Activated CD8-positive, alpha-beta memory T cell treated with anti-CD3 and anti-CD28 coated beads for 4 hours (primary cell): ENCODE results near the gene BAX.
"Not testable (repeated sequence)": the region's sequence is repeated elsewhere in the genome, so short reads cannot be mapped to it uniquely, and the experiment has no call there.

Source experiments
- DNase-seq, 2 donors: peaks; one replicate each; pipeline ENCODE4 v3.0.0-alpha.2; 2020; ENCODE audit warnings: low read depth in 2 of 2

BAX gene

DNA sequence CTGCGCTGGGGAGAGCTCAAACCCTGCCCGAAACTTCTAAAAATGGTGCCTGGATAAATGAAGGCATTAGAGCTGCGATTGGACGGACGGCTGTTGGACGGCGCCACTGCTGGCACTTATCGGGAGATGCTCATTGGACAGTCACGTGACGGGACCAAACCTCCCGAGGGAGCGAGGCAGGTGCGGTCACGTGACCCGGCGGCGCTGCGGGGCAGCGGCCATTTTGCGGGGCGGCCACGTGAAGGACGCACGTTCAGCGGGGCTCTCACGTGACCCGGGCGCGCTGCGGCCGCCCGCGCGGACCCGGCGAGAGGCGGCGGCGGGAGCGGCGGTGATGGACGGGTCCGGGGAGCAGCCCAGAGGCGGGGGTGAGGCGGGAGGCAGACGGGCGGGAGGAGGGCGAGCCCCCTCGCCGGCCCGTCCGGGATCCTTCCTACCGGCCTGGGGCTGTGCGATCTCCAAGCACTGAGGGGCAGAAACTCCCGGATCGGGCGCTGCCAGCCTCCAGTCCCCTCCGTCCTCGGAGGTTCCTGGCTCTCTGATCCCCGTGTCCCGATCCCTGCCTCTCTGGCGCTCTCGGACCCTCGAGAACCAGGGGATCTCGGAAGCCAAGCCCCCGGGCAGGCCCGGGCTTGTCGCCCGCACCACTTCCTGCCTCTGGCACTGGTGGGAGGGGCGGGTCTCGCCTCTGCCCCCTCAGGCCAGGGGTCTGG lies at the start of gene BAX:
TSS of gene BAX (plus strand) at position 281 of the 713 bp plus-strand sequence. CDS start at position 335, 54 bp downstream.
- peak; percentile 73 to 75 for DNase-seq

GRCh38 chr19:48905664-48906063 lies 49.0 kb upstream of the BAX start:
- DNase-seq: no peak

GRCh38 chr19:48906324-48906723 lies 48.4 kb upstream of the BAX start:
- DNase-seq: no peak

DNA sequence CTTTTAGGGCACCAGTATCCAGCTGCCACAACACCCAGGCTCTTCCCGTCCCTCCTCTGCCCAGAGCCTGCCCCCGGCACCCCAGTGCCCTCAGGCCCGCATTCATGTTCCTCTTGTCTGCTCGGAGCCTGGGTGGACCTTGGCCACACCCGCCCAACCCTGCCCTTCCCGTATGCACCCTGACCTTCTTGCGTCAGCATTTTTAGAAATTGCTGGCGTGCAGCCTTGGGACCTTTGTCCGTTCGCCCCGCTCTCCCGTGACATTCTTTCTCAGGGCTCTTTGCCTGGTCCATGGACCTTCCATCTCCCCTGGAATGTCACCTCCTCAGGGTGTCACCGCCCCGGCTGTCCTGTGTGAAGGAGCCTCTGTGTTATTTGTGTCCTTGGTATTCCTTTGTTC lies 47.0 kb upstream of the BAX start:
- DNase-seq: no peak

DNA sequence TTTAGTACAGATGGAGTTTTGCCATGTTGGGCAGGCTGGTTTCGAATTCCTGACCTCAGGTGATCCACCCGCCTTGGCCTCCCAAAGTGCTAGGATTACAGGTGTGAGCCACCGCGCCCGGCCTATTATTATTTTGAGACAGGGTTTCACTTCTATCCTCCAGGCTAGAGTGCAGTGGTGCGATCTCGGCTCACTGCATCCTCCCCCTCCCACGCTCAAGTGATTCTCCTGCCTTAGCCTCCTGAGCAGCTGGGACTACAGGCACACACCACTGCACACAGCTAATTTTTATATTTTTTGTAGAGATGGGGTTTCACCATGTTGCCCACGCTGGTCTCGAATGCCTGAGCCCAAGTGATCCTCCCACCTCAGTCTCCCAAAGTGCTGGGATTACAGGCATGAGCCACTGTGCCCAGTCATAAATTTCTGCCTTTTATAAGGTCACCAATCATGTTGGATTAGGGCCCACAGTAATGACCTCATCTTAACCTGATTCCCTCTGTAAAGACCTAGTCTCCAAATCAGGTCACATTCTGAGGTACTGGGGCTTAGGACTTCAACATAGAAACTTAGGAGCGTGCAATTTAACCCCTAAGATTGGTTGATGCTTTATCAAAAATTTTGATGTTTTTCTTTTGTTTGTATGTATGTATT lies 45.1 kb upstream of the BAX start:
- not testable (repeated sequence) for DNase-seq

DNA sequence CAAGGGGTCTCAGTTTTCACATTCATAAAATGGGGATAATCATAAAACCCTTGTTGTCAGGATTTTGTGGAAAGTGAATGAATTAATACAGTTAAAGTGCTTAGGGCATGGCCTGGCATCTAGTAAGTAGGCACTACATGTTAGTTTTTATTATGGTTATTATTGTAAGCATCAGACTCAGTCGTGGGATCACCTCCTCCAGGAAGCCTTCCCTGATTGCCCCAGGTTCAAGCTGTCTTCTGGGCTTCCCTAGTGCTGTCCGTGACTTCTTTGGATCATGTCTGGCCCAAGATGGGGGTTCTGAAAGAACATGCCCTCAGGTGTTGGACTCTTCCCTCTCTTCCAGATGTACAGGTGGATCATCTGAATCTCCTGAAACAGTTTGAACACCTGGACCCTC lies 43.9 kb upstream of the BAX start:
- DNase-seq: no peak

- DNase-seq: no peak
Measured at GRCh38 chr19:48913114-48913889, 41.4 kb upstream of the BAX start.

GRCh38 chr19:48914181-48914580 lies 40.5 kb upstream of the BAX start:
- DNase-seq: no peak

DNA sequence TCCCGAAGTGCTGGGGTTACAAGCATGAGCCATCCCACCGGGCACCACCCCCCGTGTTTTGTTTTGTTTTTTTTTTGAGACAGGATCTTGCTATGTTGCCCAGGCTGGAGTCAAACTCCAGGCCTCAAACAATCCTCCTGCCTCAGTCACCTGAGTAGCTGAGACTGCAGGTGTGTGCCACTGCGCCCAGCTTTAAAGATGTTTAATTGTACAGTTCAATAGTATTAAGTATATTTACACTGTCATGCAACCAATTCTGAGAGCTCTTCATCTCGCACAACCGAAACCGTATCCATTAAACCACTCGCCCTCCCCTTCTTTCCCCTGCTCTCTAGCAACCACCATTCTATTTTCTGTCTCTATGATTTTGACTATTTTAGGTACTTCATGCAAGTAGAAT lies 38.9 kb upstream of the BAX start:
- no peak for DNase-seq

GRCh38 chr19:48918071-48918470 lies 36.6 kb upstream of the BAX start:
- no peak for DNase-seq

GRCh38 chr19:48918801-48919247 lies 35.9 kb upstream of the BAX start:
- no peak for DNase-seq

- DNase-seq: not testable (repeated sequence)
Measured at GRCh38 chr19:48919271-48919670, 35.4 kb upstream of the BAX start.

GRCh38 chr19:48920949-48921348 lies 33.7 kb upstream of the BAX start:
- DNase-seq: no peak

DNA sequence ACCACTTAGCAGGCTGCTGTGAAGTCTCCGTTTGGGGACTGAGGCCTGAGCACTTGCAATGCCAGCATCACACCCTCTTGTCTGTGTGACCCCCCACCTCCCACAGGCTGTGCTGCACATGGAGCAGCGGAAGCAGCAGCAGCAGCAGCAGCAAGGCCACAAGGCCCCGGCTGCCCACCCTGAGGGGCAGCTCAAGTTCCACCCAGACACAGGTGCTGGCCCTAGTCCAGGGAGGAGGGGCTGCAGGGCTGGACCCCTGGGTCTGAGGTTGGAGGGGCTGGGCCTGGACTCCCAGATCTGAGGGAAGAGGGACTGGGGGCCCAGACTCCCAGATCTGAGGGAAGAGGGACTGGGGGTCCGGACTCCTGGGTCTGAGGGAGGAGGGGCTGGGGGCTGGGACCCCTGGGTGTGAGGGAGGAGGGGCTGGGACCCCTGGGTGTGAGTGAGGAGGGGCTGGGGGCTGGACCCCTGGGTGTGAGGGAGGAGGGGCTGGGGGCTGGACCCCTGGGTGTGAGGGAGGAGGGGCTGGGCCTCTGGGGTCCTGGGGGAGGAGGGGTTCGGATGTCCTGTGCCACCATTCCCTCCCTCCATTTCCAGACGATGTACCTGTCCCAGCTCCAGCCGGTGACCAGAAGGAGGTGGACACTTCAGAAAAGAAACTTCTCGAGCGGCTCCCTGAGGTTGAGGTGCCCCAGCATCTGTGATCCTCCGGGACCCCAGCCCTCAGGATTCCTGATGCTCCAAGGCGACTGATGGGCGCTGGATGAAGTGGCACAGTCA lies 32.8 kb upstream of the BAX start:
- DNase-seq: no peak

DNA sequence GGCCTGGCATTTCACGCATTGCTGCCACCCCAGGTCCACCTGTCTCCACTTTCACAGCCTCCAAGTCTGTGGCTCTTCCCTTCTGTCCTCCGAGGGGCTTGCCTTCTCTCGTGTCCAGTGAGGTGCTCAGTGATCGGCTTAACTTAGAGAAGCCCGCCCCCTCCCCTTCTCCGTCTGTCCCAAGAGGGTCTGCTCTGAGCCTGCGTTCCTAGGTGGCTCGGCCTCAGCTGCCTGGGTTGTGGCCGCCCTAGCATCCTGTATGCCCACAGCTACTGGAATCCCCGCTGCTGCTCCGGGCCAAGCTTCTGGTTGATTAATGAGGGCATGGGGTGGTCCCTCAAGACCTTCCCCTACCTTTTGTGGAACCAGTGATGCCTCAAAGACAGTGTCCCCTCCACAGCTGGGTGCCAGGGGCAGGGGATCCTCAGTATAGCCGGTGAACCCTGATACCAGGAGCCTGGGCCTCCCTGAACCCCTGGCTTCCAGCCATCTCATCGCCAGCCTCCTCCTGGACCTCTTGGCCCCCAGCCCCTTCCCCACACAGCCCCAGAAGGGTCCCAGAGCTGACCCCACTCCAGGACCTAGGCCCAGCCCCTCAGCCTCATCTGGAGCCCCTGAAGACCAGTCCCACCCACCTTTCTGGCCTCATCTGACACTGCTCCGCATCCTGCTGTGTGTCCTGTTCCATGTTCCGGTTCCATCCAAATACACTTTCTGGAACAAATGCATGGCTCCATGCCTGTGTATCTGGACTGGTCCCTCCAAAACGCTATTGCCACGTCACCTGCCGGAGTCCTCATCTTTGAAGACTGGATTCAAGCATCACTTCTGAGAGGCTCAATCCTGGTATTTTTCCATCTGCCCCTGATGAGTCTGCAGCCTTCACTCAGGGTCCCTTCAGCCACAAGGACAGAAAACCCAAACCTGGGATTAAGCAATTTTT lies 31.9 kb upstream of the BAX start:
- DNase-seq: no peak

DNA sequence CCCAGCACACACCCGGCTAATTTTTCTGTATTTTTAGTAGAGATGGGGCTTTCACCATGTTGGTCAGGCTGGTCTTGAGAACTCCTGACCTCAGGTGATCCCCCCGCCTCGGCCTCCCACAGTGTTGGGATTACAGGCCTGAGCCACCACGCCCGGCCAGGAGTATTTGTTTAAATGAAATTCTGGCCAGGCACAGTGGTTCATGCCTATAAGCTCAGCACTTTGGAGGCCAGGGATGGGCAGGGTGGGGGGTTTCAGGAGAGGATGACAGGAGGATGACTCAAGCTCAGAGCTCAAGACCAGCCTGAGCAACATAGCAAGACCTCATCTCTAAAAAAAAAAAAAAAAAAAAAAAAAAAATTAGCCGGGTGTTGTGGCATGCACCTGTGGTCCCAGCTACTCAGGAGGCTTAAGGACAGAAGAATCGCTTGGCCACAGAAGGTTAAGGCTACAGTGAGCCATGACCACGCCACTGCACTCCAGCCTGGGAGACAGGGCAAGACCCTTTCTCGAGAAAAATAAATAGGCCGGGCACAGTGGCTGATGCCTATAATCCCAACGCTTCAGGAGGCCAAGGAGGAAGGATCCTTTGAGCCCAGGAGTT lies 29.3 kb upstream of the BAX start:
- no peak for DNase-seq

- not testable (repeated sequence) for DNase-seq
Measured at GRCh38 chr19:48925890-48926289, 28.8 kb upstream of the BAX start.

DNA sequence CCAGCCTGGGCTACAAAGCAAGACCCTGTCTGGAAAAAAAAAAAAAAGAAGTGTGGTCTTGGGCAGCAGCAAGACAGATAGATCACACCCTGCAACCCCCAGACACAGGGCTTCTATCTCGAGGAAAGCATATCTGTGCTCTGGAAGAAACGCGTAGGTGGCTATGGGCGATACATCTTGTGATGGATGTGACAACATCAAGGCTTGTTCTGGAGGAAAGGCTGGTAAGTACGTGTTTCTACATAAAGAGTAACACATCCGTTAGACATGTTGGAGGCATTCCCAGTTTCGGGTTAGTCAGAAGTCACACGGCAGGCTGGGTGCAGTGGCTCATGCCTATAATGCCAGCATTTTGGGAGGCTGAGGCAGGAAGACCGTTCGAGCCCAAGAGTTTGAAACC lies 27.8 kb upstream of the BAX start:
- no peak for DNase-seq

- DNase-seq: not testable (repeated sequence)
Measured at GRCh38 chr19:48927692-48928091, 27.0 kb upstream of the BAX start.
